ENCODE results near the gene STAT5B. TPM values are rescaled to one million over a fixed set of nuclear protein-coding genes. Genes with fewer than 3 reads are reported as not detected.

The STAT5B gene
- total and polyA plus RNA-seq, 2 of the 13 experiments (the other 11 are each of a cell fraction or from before 2014, with no cell fraction given) = 21.0 to 42.8 TPM

- TF ChIP-seq ZNF18 (CRISPR knock-in tag; IDR thresholded peaks at IDR 0.05; ENCODE audit: insufficient replicate concordance) (peak; percentile 4), SALL1 (CRISPR knock-in tag; IDR thresholded peaks at IDR 0.05) (peak; percentile 72), IRF1 (CRISPR knock-in tag; IDR thresholded peaks at IDR 0.05; ENCODE audit: low read depth) (0 out of 2 replicates have a peak, but pooled peaks have one; percentile 87), CREBL2 (CRISPR knock-in tag; IDR thresholded peaks at IDR 0.05; ENCODE audit: borderline replicate concordance) (peak; percentile 76; the same call in 1 of the 2 replicates), ZNF17 (CRISPR knock-in tag; IDR thresholded peaks at IDR 0.05) (no peak), MIER3 (CRISPR knock-in tag; IDR thresholded peaks at IDR 0.05; ENCODE audit: borderline replicate concordance) (peak; percentile 73; the same call in 1 of the 2 replicates), CBX1 (IDR thresholded peaks at IDR 0.05; ENCODE audit: low read depth) (peak; percentile 11), ZNF530 (CRISPR knock-in tag; IDR thresholded peaks at IDR 0.05; ENCODE audit: low read depth) (no peak), LBX2 (CRISPR knock-in tag; IDR thresholded peaks at IDR 0.05; ENCODE audit: borderline replicate concordance) (no peak), ZNF619 (CRISPR knock-in tag; IDR thresholded peaks at IDR 0.05) (peak; percentile 63; the same call in 1 of the 2 replicates), MAX (IDR thresholded peaks at IDR 0.05) (peak; percentile 94), ZMYM4 (CRISPR knock-in tag; IDR thresholded peaks at IDR 0.05) (peak; percentile 86), SNAI1 (CRISPR knock-in tag; IDR thresholded peaks at IDR 0.05; ENCODE audit: borderline replicate concordance) (0 out of 2 replicates have a peak, but pooled peaks have one; percentile 22), GMEB1 (CRISPR knock-in tag; IDR thresholded peaks at IDR 0.05; ENCODE audit: borderline replicate concordance) (peak; percentile 59; the same call in 1 of the 2 replicates), ZNF33A (CRISPR knock-in tag; IDR thresholded peaks at IDR 0.05; ENCODE audit: borderline replicate concordance) (0 out of 2 replicates have a peak, but pooled peaks have one; percentile 54), ZNF615 (CRISPR knock-in tag; IDR thresholded peaks at IDR 0.05; ENCODE audit: borderline replicate concordance) (0 out of 2 replicates have a peak, but pooled peaks have one; percentile 52), ZBTB38 (CRISPR knock-in tag; IDR thresholded peaks at IDR 0.05) (peak; percentile 38; the same call in 1 of the 2 replicates), YY1 (IDR thresholded peaks at IDR 0.05; ENCODE audit: insufficient read depth, insufficient replicate concordance, low read depth, low read length) (no peak), ZBTB7B (CRISPR knock-in tag; IDR thresholded peaks at IDR 0.05) (peak; percentile 83), GABPB1 (CRISPR knock-in tag; IDR thresholded peaks at IDR 0.05) (peak; percentile 90), PHF20 (CRISPR knock-in tag; IDR thresholded peaks at IDR 0.05) (peak; percentile 88), MXI1 (IDR thresholded peaks at IDR 0.05; ENCODE audit: borderline replicate concordance, low read depth, low read length) (peak; percentile 62; the same call in 1 of the 3 replicates), NFKBIZ (CRISPR knock-in tag; IDR thresholded peaks at IDR 0.05) (peak; percentile 51; the same call in 1 of the 2 replicates), JUN (CRISPR knock-in tag; IDR thresholded peaks at IDR 0.05) (0 out of 2 replicates have a peak, but pooled peaks have one; percentile 35)
Observed at GRCh38 chr17:42193969-42194899, 82.0 kb downstream of the STAT5B start, which contains the start of gene GHDC (continued).
